Superior temporal gyrus (tissue), 1 donor: Measurements from ENCODE around the gene FAF1.
"Not testable (repeated sequence)": the region's sequence is repeated elsewhere in the genome, so short reads cannot be mapped to it uniquely, and the experiment has no call there.

Experiments
- DNase-seq: peaks from one replicate; pipeline ENCODE4 v3.0.0-alpha.2; 2016; ENCODE audit errors: extremely low spot score

FAF1 gene

GRCh38 chr1:50851034-50851433 is 109.0 kb downstream of the FAF1 start:
- no peak for DNase-seq

- DNase-seq, result no peak
These were observed 112.8 kb downstream of the FAF1 start for GRCh38 chr1:50847303-50847702.

GRCh38 chr1:50846224-50846839 is 113.7 kb downstream of the FAF1 start:
- DNase-seq, result no peak

- DNase-seq, result no peak
These were observed 118.2 kb downstream of the FAF1 start for GRCh38 chr1:50841791-50842387.

- no peak for DNase-seq
These were observed 124.0 kb downstream of the FAF1 start for GRCh38 chr1:50836117-50836516.

- DNase-seq, result no peak
These were observed 126.9 kb downstream of the FAF1 start for GRCh38 chr1:50833216-50833615.

GRCh38 chr1:50832167-50832566 is 127.9 kb downstream of the FAF1 start:
- DNase-seq, result no peak

GRCh38 chr1:50831300-50832061 is 128.6 kb downstream of the FAF1 start:
- no peak for DNase-seq

- DNase-seq, result no peak
These were observed 129.4 kb downstream of the FAF1 start for GRCh38 chr1:50830621-50831020.

- DNase-seq, result no peak
These were observed 130.8 kb downstream of the FAF1 start for GRCh38 chr1:50829014-50829958.

- no peak for DNase-seq
These were observed 132.5 kb downstream of the FAF1 start for GRCh38 chr1:50827546-50827945.

- DNase-seq, result not testable (repeated sequence)
These were observed 133.3 kb downstream of the FAF1 start for GRCh38 chr1:50826792-50827191.

GRCh38 chr1:50822035-50822776 is 137.9 kb downstream of the FAF1 start:
- no peak for DNase-seq

- DNase-seq, result no peak
These were observed 139.5 kb downstream of the FAF1 start for GRCh38 chr1:50820545-50820944.

- no peak for DNase-seq
These were observed 147.7 kb downstream of the FAF1 start for GRCh38 chr1:50812346-50812745.

- no peak for DNase-seq
These were observed 151.8 kb downstream of the FAF1 start for GRCh38 chr1:50808296-50808695.

- DNase-seq, result no peak
These were observed 163.8 kb downstream of the FAF1 start for GRCh38 chr1:50796272-50796671.

- DNase-seq, result no peak
These were observed 166.5 kb downstream of the FAF1 start for GRCh38 chr1:50793521-50793920.

- DNase-seq, result no peak
These were observed 172.8 kb downstream of the FAF1 start for GRCh38 chr1:50787266-50787665.

- DNase-seq, result no peak
These were observed 176.8 kb downstream of the FAF1 start for GRCh38 chr1:50783286-50783685.

GRCh38 chr1:50780797-50781196 is 179.3 kb downstream of the FAF1 start:
- DNase-seq, result no peak
